Esophagus muscularis mucosa (tissue), 4 donors: ENCODE data around the gene CMTM4.

Source experiments
- CTCF ChIP-seq, 3 experiments: fragments of 200-600 bp in 2 of 3; fragments of 450-650 bp in 1 of 3; sonication (generic) in 2 of 3; IDR thresholded peaks; one replicate each; pipeline ENCODE4 v1.5.1; 2017 to 2019; ENCODE audit warnings: antibody characterized with exemption in 3 of 3, mild to moderate bottlenecking in 2 of 3, moderate library complexity in 1 of 3
- EP300 ChIP-seq: sonication (generic); formaldehyde crosslinking; IDR thresholded peaks from one replicate; pipeline ENCODE4 v1.6.1; 2017; ENCODE audit warnings: antibody characterized with exemption
- POLR2A ChIP-seq: fragments of 450-650 bp; IDR thresholded peaks from one replicate; pipeline ENCODE4 v1.6.1; 2017; ENCODE audit warnings: antibody characterized with exemption, moderate library complexity, mild to moderate bottlenecking, low read depth
- POLR2AphosphoS5 ChIP-seq, 2 donors: sonication (generic); formaldehyde crosslinking; IDR thresholded peaks; one replicate each; pipeline ENCODE4 v1.6.1; 2017; ENCODE audit warnings: antibody characterized with exemption in 2 of 2

GRCh38 chr16:66608241-66609138 lies 88.1 kb downstream of the CMTM4 start:
- TF ChIP-seq CTCF (IDR thresholded peaks at IDR 0.05), result peak; percentile 79 to 95 (median 83)
- no peak for TF ChIP-seq POLR2A
- TF ChIP-seq EP300, result no peak
- TF ChIP-seq POLR2AphosphoS5 (IDR thresholded peaks at IDR 0.05), result peak in 1 of 2 donors; percentile 45
